ENCODE data around the gene FARP1. TPM values are rescaled to one million over a fixed set of nuclear protein-coding genes. Genes with fewer than 3 reads are reported as not detected.

FARP1 gene, protein sequence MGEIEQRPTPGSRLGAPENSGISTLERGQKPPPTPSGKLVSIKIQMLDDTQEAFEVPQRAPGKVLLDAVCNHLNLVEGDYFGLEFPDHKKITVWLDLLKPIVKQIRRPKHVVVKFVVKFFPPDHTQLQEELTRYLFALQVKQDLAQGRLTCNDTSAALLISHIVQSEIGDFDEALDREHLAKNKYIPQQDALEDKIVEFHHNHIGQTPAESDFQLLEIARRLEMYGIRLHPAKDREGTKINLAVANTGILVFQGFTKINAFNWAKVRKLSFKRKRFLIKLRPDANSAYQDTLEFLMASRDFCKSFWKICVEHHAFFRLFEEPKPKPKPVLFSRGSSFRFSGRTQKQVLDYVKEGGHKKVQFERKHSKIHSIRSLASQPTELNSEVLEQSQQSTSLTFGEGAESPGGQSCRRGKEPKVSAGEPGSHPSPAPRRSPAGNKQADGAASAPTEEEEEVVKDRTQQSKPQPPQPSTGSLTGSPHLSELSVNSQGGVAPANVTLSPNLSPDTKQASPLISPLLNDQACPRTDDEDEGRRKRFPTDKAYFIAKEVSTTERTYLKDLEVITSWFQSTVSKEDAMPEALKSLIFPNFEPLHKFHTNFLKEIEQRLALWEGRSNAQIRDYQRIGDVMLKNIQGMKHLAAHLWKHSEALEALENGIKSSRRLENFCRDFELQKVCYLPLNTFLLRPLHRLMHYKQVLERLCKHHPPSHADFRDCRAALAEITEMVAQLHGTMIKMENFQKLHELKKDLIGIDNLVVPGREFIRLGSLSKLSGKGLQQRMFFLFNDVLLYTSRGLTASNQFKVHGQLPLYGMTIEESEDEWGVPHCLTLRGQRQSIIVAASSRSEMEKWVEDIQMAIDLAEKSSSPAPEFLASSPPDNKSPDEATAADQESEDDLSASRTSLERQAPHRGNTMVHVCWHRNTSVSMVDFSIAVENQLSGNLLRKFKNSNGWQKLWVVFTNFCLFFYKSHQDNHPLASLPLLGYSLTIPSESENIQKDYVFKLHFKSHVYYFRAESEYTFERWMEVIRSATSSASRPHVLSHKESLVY
- total RNA-seq: not detected

- no peak for DNase-seq
Observed at GRCh38 chr13:98142380-98143156, at the start of gene FARP1. FARP1 (plus strand) TSS chr13:98143094; CDS start chr13:98213243, 70,149 bp downstream.

DNA sequence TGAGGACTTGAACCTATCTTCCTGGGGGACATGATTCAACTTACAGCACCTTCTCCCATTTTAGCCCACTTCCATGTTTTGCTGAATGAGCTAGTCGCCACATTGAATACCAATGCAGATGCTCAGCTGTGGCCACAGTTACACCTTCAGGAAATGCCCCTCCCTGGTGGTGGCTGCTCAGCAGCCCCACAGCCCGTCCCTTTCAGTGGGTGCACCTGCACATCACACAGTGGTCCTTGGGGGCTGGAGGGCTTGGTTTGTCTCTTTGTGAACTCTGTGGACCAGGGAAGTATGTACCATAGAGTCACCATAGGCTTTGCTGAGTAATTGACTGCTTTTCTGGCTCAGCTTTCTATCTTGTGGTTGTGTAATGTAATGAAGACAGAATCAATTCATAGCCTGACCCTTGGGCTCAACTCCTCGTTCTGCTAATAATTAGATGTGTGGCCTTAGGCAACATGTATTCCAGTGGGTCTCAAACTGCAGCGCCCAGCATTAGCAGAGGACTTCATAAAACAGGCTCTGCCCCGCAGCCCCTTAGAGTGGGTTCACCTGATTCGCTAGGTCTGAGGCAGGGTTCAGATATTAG lies 48.1 kb upstream of the FARP1 start:
- no peak for DNase-seq

DNA sequence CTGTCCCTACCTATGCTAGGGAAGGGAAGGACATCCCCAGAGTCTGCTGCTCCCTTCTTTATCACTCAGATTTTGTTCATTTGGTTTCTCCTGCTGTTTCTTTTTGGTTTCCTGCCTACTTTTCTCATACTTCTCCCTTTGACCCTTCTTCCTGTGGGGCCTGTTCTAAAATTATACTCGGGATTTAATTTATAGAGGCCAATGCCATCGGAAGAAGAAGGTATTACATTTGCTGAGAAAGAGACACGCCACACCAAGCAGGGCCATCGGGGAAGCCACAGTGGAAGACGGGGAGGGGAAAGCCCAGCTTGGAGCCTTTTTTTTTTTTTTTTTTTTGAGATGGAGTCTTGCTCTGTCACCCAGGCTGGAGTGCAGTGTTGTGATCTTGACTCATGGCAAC lies 46.8 kb upstream of the FARP1 start:
- DNase-seq: no peak

GRCh38 chr13:98097749-98098148 lies 45.1 kb upstream of the FARP1 start:
- DNase-seq: no peak

GRCh38 chr13:98098516-98098915 lies 44.4 kb upstream of the FARP1 start:
- no peak for DNase-seq

- no peak for DNase-seq
Observed at GRCh38 chr13:98099627-98100026, 43.3 kb upstream of the FARP1 start.

DNA sequence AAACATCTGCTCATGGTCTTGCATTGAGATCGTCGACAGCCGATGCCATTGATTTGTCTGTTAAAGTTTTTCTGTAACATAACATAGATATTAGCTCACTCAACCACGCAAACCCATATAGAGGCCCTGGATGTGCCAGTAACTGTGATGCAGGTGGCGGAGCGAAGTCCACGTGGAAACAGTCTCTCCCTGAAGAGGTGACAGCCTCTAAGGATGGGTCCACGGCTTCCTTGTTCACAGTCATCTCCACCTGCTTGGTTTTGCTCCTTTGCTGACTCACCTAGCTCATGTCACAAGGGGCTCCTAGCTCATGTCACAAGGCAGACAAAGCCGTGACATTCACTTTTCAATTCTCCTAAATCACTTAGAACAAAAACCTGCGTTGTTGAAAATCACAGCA lies 42.4 kb upstream of the FARP1 start:
- DNase-seq: no peak

GRCh38 chr13:98103531-98103930 lies 39.4 kb upstream of the FARP1 start:
- DNase-seq: no peak

GRCh38 chr13:98103942-98104880 lies 38.7 kb upstream of the FARP1 start:
- DNase-seq: no peak

DNA sequence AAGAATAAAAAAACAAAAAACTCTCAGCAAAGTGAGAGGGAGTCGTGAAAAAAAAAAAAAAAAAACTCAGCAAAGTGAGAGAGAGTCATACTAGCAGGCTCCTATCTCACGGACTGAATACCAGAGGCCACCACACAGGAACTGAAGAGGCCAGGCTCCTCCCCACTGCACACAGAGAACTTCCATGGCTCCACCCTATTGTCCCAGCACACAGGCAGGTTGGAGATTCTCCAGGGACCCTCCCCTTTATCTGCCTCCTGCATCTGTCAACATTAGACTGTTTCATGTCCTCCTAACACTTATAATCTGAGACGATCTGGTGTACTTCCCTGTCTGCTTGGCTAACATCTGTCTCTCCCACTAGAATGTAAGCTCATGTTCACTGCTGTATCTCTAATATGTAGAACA lies 37.0 kb upstream of the FARP1 start:
- DNase-seq: no peak

DNA sequence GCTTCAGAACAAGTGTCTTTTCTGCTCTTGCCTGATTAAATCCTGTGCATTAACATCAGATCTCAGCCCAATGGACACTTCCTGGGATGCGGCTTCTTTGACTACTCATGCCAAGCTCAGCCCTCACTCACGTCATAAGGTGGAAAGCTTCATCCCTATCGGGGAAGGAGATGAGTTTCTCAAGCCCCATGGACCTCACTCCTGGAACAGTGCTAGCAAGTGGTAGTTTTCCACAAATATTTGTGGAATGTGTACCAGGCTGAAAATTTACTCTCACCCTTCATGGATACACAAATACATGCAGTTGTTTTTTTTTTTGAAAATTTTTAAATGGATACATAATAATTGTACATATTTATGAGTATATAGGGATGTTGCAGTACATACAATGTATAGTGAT lies 34.6 kb upstream of the FARP1 start:
- DNase-seq: no peak

GRCh38 chr13:98109226-98109853 lies 33.6 kb upstream of the FARP1 start:
- no peak for DNase-seq

GRCh38 chr13:98110749-98111148 lies 32.1 kb upstream of the FARP1 start:
- DNase-seq: no peak

DNA sequence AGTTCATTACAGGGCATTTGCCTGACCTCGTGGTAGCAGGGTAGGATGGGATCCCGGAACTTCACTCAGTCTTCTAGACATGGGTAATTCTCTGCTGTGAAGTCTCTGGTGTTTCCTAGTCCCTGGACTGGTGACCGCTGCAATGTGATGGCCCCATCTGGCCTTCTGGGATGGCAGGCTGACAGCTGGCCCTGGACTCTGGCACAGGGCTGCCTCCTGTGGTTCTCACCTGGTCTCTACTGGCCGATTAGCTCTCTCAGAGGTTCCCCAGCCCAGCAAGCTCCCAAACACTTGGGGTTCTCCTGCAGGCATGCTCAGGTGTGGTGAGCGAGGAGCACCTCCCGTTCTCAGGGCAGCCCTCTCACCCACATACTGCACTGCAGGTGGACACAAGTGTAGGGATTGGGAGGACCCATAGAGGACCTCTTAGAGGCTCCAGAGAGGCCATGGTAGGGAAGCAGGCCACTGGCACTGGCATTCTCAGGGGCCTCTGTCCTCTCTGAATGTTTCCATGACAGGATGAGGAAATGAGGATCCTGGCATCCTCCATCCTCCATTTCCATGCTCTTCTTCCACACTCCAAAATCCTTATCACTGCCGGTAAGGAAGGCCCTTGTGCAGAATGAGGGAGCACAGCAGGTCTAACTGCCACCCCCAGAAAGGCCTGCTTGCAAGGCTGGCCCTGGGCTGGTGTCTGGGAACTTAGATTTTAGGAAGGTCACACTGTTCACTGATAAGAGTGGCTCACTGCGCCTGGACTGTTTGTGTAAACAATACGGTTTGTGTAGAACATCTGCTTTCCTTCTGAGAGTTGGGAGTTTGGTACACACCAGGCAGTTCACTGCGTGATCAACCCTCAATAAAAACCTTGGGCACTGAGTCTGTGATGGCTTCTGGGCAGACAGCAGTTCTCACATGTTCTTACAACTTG lies 31.5 kb upstream of the FARP1 start:
- no peak for DNase-seq

DNA sequence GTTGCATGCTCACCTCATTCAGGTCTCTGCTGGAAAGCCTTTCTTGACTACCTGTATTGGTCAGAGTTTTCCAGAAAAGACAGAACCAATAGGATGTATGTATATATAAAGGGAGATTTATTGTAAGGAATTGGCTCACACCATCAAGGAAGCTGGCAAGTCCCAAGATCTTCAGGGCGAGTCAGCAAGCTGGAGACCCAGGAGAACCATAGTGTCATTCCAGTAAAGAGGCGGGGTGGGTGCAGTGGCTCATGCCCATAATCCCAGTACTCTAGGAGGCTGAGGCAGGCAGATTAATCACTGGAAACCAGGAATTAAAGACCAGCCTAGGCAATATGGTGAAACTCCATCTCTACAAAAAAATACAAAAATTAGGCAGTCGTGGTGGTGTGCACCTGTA lies 30.4 kb upstream of the FARP1 start:
- no peak for DNase-seq

- no peak for DNase-seq
Observed at GRCh38 chr13:98118865-98119264, 24.0 kb upstream of the FARP1 start.

DNA sequence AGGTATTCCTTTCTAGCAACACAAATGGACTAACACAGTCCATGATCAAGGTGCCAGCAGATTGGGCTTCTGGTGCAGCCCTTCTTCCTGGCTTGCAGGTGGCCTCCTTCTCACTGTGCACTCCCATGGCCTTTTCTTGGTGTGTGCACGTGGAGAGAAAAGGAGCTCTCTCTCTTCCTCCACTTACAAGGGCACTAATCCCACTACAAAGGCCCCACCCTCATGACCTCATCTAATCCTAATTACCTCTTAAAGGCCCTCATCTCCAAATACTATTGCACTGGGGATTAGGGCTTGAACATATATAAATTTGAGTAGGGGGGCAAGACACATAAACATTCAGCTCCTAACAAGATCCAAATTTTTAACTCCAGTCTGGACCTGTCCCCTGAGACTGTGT lies 19.7 kb upstream of the FARP1 start:
- DNase-seq: no peak

- no peak for DNase-seq
Observed at GRCh38 chr13:98129059-98129746, 13.7 kb upstream of the FARP1 start.

DNA sequence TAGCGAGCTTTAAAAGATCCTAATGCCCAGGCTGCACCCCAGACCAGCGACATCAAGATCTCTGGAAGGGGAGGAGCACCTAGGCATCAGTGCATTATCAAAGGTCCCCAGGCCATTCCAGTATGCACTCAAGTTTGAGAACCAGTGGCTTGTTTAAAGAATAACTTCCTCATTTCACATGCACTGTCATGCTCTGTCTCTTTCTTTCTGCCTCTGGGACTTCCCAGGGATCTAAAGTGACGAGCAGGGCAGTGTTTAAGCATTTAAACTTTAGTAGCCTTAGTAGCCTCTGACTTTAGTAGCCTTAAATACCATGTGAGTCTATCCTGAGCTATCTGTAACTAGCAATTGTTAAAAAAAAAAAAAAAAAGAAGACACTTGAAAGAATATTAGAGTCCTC lies 8.9 kb upstream of the FARP1 start:
- DNase-seq: no peak

All from effector CD4-positive, alpha-beta T cell (primary cell).